Fibroblast of peridontal ligament (primary cell): ENCODE data around the gene GNPAT.

Source experiments
- DNase-seq: peaks from one replicate; pipeline ENCODE4 v3.0.0-alpha.2; 2010; ENCODE audit errors: extremely low read depth

The GNPAT gene

DNA sequence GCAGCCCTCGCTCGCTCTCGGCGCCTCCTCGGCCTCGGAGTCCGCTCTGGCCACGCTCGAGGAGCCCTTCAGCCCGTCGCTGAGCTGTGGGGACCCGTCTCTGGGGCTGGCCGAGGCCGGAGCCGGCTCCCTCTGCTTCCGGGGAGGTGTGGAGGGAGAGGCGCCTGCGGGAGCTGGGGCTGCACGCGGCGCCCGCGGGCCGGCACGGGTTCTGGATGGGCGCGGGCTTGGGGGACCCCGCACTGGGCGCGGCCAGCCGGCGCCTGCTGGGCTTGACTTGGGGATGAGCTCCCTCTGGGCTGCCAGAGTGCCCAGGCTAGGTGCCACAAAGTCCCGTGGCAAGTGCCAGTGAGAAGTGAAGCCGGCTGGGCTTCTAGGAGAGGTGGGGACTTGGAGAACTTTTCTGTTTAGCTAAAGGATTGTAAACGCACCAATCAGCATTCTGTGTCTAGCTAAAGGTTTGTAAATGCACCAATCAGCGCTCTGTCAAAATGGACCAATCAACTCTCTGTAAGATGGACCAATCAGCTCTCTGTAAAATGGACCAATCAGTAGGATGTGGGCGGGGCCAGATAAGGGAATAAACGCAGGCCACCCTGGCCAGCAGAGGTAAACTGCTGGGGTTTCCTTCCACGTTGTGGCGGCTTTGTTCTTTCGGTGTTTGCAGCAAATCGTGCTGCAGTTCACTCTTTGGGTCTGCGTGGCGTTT, 76.4 kb downstream of the GNPAT start:
- no peak for DNase-seq

DNA sequence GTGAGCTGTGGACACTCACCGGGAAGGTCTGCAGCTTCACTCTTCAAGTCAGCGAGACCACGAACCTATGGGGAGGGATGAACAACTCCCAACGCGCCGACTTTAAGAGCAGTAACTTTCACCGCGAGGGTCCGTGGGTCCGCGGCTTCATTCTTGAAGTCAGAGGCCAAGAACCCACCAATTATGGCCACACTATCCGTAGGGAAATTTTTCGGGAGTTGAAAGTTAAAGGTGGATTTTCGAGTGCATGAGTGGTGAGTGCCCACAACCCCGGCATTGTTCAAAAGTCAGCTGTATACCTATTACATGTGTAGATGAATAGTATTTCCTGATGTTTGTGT, 77.0 kb downstream of the GNPAT start:
- no peak for DNase-seq

- no peak for DNase-seq
Observed at GRCh38 chr1:231318568-231318967, 77.6 kb downstream of the GNPAT start.

GRCh38 chr1:231319080-231319479, 78.1 kb downstream of the GNPAT start:
- DNase-seq = no peak

- no peak for DNase-seq
Observed at GRCh38 chr1:231322880-231323530, 82.0 kb downstream of the GNPAT start.

DNA sequence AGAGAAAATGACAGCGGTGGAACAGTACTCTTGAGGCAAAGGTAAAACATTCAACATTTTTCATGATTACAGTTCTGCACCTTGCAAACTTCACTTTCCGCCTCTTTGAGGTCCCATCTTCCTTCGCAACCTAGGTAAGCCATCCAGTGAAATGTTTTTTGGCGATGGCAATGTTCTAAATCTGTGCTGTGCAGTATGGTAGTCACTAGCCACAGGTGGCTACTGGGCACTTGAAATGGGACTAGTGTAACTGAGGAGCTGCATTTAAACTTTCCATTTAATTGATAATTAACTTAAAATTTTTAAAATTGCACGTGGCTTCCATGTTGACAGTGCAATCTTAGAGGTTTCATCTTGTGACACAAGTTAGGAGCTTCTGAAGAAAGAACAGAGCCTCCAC, 83.6 kb downstream of the GNPAT start:
- no peak for DNase-seq

- no peak for DNase-seq
Observed at GRCh38 chr1:231326248-231326647, 85.2 kb downstream of the GNPAT start.
